Natural killer cell (primary cell): ENCODE results near the gene SUPT20HL2. TPM values are rescaled to one million over a fixed set of nuclear protein-coding genes. Genes with fewer than 3 reads are reported as not detected.
"Not testable (repeated sequence)": the region's sequence is repeated elsewhere in the genome, so short reads cannot be mapped to it uniquely, and the experiment has no call there.

Experiments used
- ATAC-seq, 3 donors: fragments of 150-1000 bp in 2 of 3; fragments of 200-7000 bp in 1 of 3; cut with Tn5 transposase; 1 replicate in 1 of 3; 2 replicates in 2 of 3; pipeline ENCODE4 v1.10.0; 2021; ENCODE audit warnings: mild to moderate bottlenecking in 2 of 3, moderate library complexity in 2 of 3
- DNase-seq, 2 donors: peaks; one replicate each; pipeline versions ENCODE4 v3.0.0 to v3.0.0-alpha.2; 2013 to 2021; ENCODE audit warnings: mixed read lengths in 1 of 2
- H3K27ac ChIP-seq: one replicate; pipeline ENCODE4 v1.5.1; 2013; ENCODE audit warnings: mild to moderate bottlenecking, low read length
- H3K27me3 ChIP-seq: one replicate; pipeline ENCODE4 v1.6.1; 2013; ENCODE audit warnings: low read length; ENCODE audit not compliant: control insufficient read depth, insufficient read depth
- H3K36me3 ChIP-seq: one replicate; pipeline ENCODE4 v1.6.1; 2013; ENCODE audit warnings: low read length; ENCODE audit not compliant: control insufficient read depth, insufficient read depth
- H3K4me1 ChIP-seq: one replicate; pipeline ENCODE4 v1.6.1; 2013; ENCODE audit warnings: low read length; ENCODE audit not compliant: control insufficient read depth, insufficient read depth
- H3K4me3 ChIP-seq: one replicate; pipeline ENCODE4 v1.5.1; 2013; ENCODE audit warnings: low read length
- H3K9me3 ChIP-seq: one replicate; pipeline ENCODE4 v1.6.1; 2013; ENCODE audit warnings: low read length; ENCODE audit not compliant: control insufficient read depth, insufficient read depth
- H3K27ac Mint-ChIP-seq, 2 donors: one replicate each; pipeline ENCODE4 v1.8.0; 2022; ENCODE audit warnings: mild to moderate bottlenecking in 2 of 2, mixed read lengths in 2 of 2, moderate library complexity in 1 of 2
- H3K27me3 Mint-ChIP-seq, 2 donors: one replicate each; pipeline ENCODE4 v1.8.0; 2022; ENCODE audit warnings: low read depth in 2 of 2, mixed read lengths in 2 of 2
- H3K36me3 Mint-ChIP-seq: one replicate; pipeline ENCODE4 v1.8.0; 2022; ENCODE audit warnings: mixed read lengths
- H3K4me1 Mint-ChIP-seq, 2 donors: one replicate each; pipeline ENCODE4 v1.8.0; 2022; ENCODE audit warnings: mixed read lengths in 2 of 2
- H3K4me3 Mint-ChIP-seq: one replicate; pipeline ENCODE4 v1.8.0; 2022; ENCODE audit warnings: mild to moderate bottlenecking, moderate library complexity, mixed read lengths
- H3K9me3 Mint-ChIP-seq, 2 donors: one replicate each; pipeline ENCODE4 v1.8.0; 2022; ENCODE audit warnings: mixed read lengths in 2 of 2
- WGBS: methylation state at CpG from one replicate; pipeline ENCODE4 v1.1.7; 2013; ENCODE audit warnings: missing lambda C conversion rate; ENCODE audit not compliant: insufficient coverage; 5-methylcytosine and 5-hydroxymethylcytosine counted together
- intact Hi-C: fragments of 100-400 bp; cut with micrococcal nuclease; formaldehyde crosslinking; loops from one replicate; pipeline ENCODE4 v1.14.2; 2022
- total RNA-seq, 4 donors: library from RNA; stranded (reverse); fragments of 120-200 nt in 1 of 4; gene quantifications; one replicate each; pipeline versions ENCODE4 v1.2.3 to v1.2.4, GENCODE V29; 2013 to 2022
- TF ChIP-seq, protein P1 (sequence below): fragments of 200-600 bp; IDR thresholded peaks from one replicate; pipeline ENCODE4 v1.8.0; 2022; ENCODE audit warnings: antibody characterized with exemption

SUPT20HL2 gene
- total RNA-seq: not detected
- total RNA-seq (2013): not detected

DNA sequence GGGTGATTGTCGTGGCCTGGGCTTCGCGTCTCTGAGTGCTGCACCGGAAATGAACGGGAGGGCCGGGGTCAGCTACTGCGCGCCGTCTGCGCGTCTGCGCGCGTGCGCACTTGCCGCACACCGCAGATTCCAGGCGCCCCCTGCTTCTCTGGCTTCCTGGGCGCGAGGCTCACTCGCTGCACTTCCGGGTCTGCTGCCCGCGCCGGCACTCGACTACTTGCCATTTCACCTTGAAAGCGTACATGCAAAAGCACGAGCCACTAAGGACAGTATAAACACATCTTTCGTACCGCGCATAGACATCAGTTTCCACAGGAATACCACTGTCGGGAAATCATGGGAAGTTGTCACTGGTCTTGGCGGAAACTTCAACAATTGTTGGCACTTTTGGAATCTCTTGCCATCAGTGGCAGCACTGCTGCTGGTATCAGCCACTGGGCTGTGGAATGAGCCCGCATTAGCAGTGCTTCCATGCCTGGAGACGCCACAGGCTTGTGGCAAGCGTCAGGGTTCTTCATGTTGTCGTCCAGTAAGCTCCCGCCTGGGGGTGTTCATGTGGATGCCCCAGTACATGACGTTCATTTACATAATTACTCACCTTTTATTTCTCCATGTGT, at the start of gene SUPT20HL2:
Gene SUPT20HL2, minus strand, starts transcription at position 51 of the 617 bp plus-strand sequence. CDS start 754 bp downstream, outside the sequence.
- Mint-ChIP-seq H3K4me3 (no peak within 1 kb of the TSS), H3K9me3 (no peaks in the 10 kb centered on the region), H3K27ac (no peak within 1 kb of the TSS), H3K36me3 (no peaks in the 10 kb centered on the region), H3K4me1 (no peaks in the 10 kb centered on the region), H3K27me3 (no peaks in the 10 kb centered on the region)
- ATAC-seq (no peak), DNase-seq (no peak)
- no peaks in the 10 kb centered on the region for H3K27me3 ChIP-seq
- intact Hi-C loops: no loop called here
- H3K4me3 ChIP-seq: no peak within 1 kb of the TSS
- WGBS: 96% methylated on average over 36 of the region's 39 CpGs
- no peaks in the 10 kb centered on the region for H3K9me3 ChIP-seq
- TF ChIP-seq, protein P1, sequence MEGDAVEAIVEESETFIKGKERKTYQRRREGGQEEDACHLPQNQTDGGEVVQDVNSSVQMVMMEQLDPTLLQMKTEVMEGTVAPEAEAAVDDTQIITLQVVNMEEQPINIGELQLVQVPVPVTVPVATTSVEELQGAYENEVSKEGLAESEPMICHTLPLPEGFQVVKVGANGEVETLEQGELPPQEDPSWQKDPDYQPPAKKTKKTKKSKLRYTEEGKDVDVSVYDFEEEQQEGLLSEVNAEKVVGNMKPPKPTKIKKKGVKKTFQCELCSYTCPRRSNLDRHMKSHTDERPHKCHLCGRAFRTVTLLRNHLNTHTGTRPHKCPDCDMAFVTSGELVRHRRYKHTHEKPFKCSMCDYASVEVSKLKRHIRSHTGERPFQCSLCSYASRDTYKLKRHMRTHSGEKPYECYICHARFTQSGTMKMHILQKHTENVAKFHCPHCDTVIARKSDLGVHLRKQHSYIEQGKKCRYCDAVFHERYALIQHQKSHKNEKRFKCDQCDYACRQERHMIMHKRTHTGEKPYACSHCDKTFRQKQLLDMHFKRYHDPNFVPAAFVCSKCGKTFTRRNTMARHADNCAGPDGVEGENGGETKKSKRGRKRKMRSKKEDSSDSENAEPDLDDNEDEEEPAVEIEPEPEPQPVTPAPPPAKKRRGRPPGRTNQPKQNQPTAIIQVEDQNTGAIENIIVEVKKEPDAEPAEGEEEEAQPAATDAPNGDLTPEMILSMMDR: no peak
- no peaks in the 10 kb centered on the region for H3K36me3 ChIP-seq
- H3K27ac ChIP-seq: no peak within 1 kb of the TSS
- no peaks in the 10 kb centered on the region for H3K4me1 ChIP-seq

- H3K27ac Mint-ChIP-seq, DNase-seq, H3K36me3 ChIP-seq, H3K9me3 Mint-ChIP-seq, H3K27me3 Mint-ChIP-seq, H3K4me3 Mint-ChIP-seq, intact Hi-C loops, H3K36me3 Mint-ChIP-seq, ATAC-seq, H3K27ac ChIP-seq, H3K4me3 ChIP-seq, H3K4me1 ChIP-seq, H3K9me3 ChIP-seq, H3K27me3 ChIP-seq, H3K4me1 Mint-ChIP-seq: not testable (repeated sequence)
- WGBS: 95% methylated on average over 28 of the region's 41 CpGs
These were observed 48.3 kb upstream of the SUPT20HL2 start for GRCh38 chrX:24362089-24362745.

DNA sequence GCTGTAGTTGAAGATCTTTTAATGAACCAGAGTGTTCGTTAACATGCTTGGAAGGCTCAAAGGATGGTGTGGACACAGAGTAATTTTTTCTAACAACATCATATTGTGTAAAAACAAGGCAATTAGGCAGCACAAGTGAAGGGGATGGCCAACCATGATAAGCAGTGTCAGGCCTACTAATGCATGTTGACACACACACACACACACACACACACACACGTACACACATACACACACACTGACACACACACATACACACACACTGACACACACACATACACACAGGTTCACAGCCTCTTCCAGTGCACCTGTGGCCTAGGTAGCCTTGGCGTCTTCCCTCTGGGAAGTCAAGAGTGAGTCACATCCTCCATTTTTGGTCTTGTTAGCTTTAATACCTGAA, 46.4 kb upstream of the SUPT20HL2 start, which contains the start of gene SUPT20HL1:
Gene SUPT20HL1, plus strand, starts transcription at position 368 of the 400 bp plus-strand sequence. CDS start 2,122 bp downstream, outside the sequence.
- no peak within 1 kb of the TSS for H3K4me3 ChIP-seq
- no peaks in the 10 kb centered on the region for H3K36me3 Mint-ChIP-seq
- 91% methylated on average over 2 of the region's 3 CpGs for WGBS

GRCh38 chrX:24357106-24357505, 43.2 kb upstream of the SUPT20HL2 start:
- DNase-seq: no peak
- Mint-ChIP-seq H3K27me3 (no peaks in the 10 kb centered on the region), H3K4me1 (no peaks in the 10 kb centered on the region), H3K9me3 (no peaks in the 10 kb centered on the region), H3K36me3 (no peaks in the 10 kb centered on the region), H3K4me3 (no peak overlapping the region), H3K27ac (no peak overlapping the region)
- Histone ChIP-seq H3K27ac (no peak overlapping the region), H3K4me3 (no peak overlapping the region), H3K36me3 (no peaks in the 10 kb centered on the region), H3K9me3 (no peaks in the 10 kb centered on the region), H3K4me1 (no peaks in the 10 kb centered on the region), H3K27me3 (no peaks in the 10 kb centered on the region)
- no peak for ATAC-seq
- intact Hi-C loops: no loop called here
- TF ChIP-seq, protein P1: no peak

More for the DNA sequence above, 46.4 kb upstream of the SUPT20HL2 start, which contains the start of gene SUPT20HL1:
- Mint-ChIP-seq H3K27me3 (no peaks in the 10 kb centered on the region), H3K4me1 (no peaks in the 10 kb centered on the region), H3K4me3 (no peak within 1 kb of the TSS), H3K27ac (no peak within 1 kb of the TSS), H3K9me3 (no peaks in the 10 kb centered on the region)
- H3K27me3 ChIP-seq: no peaks in the 10 kb centered on the region
- no peaks in the 10 kb centered on the region for H3K4me1 ChIP-seq
- H3K9me3 ChIP-seq: no peaks in the 10 kb centered on the region
- no peaks in the 10 kb centered on the region for H3K36me3 ChIP-seq
- intact Hi-C loops: no loop called here
- ATAC-seq (no peak), DNase-seq (no peak)
- TF ChIP-seq, protein P1: no peak
- H3K27ac ChIP-seq: no peak within 1 kb of the TSS
